Neural cell (in vitro differentiated cells): Measurements from ENCODE around the gene UBE2D1. TPM values are rescaled to one million over a fixed set of nuclear protein-coding genes. Genes with fewer than 3 reads are reported as not detected.

ENCODE experiments used
- H2AFZ ChIP-seq: fragments of 200-600, 300-800 bp; sonication (generic), shearing (Covaris generic); 2 replicates; pipeline ENCODE4 v1.6.0; 2014; ENCODE audit warnings: low read depth, mild to moderate bottlenecking, antibody characterized with exemption, low read length, moderate library complexity
- H3F3A ChIP-seq: fragments of 200-600 bp; shearing (Covaris generic); 2 replicates; pipeline ENCODE4 v1.6.1; 2016; ENCODE audit warnings: mild to moderate bottlenecking, moderate library complexity, mixed read lengths, antibody characterized with exemption, low read length; ENCODE audit not compliant: insufficient read depth, poor library complexity, severe bottlenecking
- H3K27ac ChIP-seq: fragments of 200-600, 300-800 bp; sonication (generic), shearing (Covaris generic); 2 replicates; pipeline ENCODE4 v1.5.1; 2014; ENCODE audit warnings: mild to moderate bottlenecking, low read length, moderate library complexity
- H3K27me3 ChIP-seq: fragments of 300-800, 200-600 bp; sonication (generic), shearing (Covaris generic); 2 replicates; pipeline ENCODE4 v1.6.0; 2014; ENCODE audit warnings: mild to moderate bottlenecking, low read depth, low read length, moderate library complexity; ENCODE audit not compliant: insufficient read depth
- H3K36me3 ChIP-seq: fragments of 300-800, 200-600 bp; sonication (generic), shearing (Covaris generic); 2 replicates; pipeline ENCODE4 v1.5.1; 2014; ENCODE audit warnings: mild to moderate bottlenecking, antibody characterized with exemption, low read length, moderate library complexity; ENCODE audit not compliant: insufficient read depth
- H3K4me2 ChIP-seq: fragments of 300-800, 200-600 bp; sonication (generic), shearing (Covaris generic); 2 replicates; pipeline ENCODE4 v1.6.0; 2014; ENCODE audit warnings: mild to moderate bottlenecking, low read length
- H3K4me3 ChIP-seq: fragments of 300-800, 200-600 bp; sonication (generic), shearing (Covaris generic); 2 replicates; pipeline ENCODE4 v1.5.1; 2014; ENCODE audit warnings: mild to moderate bottlenecking, low read length, moderate library complexity
- H3K79me2 ChIP-seq: fragments of 200-600 bp; shearing (Covaris generic); replicated peaks from 2 replicates; pipeline ENCODE4 v1.6.0; 2014; ENCODE audit warnings: mild to moderate bottlenecking, low read length, moderate library complexity; ENCODE audit not compliant: insufficient read depth
- H3K9ac ChIP-seq: fragments of 300-800, 200-600 bp; sonication (generic), shearing (Covaris generic); 2 replicates; pipeline ENCODE4 v1.6.1; 2016; ENCODE audit warnings: mild to moderate bottlenecking, low read length, mixed read lengths
- H3K9me2 ChIP-seq: fragments of 200-600 bp; shearing (Covaris generic); 2 replicates; pipeline ENCODE4 v1.6.1; 2016; ENCODE audit warnings: mild to moderate bottlenecking, low read length, mixed read lengths; ENCODE audit not compliant: insufficient read depth
- H3K9me3 ChIP-seq: fragments of 200-600, 300-800 bp; sonication (generic), shearing (Covaris generic); 2 replicates; pipeline ENCODE4 v1.6.1; 2016; ENCODE audit warnings: mild to moderate bottlenecking, mixed run types, low read length, moderate library complexity, mixed read lengths
- H4K20me1 ChIP-seq: fragments of 200-600 bp; shearing (Covaris generic); 2 replicates; pipeline ENCODE4 v1.6.1; 2016; ENCODE audit warnings: mild to moderate bottlenecking, mixed run types; ENCODE audit not compliant: insufficient read depth
- CTCF ChIP-seq: fragments of 450-650 bp; IDR thresholded peaks from 2 replicates; pipeline ENCODE4 v1.5.1; 2014; ENCODE audit warnings: antibody characterized with exemption, mild to moderate bottlenecking, moderate library complexity; ENCODE audit not compliant: poor library complexity, severe bottlenecking
- EP300 ChIP-seq: fragments of 450-650 bp; conservative IDR thresholded peaks from 2 replicates; pipeline ENCODE4 v1.6.1; 2014; ENCODE audit warnings: antibody characterized with exemption, mild to moderate bottlenecking, moderate library complexity; ENCODE audit not compliant: poor library complexity, severe bottlenecking
- EZH2 ChIP-seq: fragments of 200-600, 300-800 bp; shearing (Covaris generic), sonication (generic); IDR thresholded peaks from 2 replicates; pipeline ENCODE4 v1.6.1; 2014; ENCODE audit warnings: antibody characterized with exemption, low read length, borderline replicate concordance, mild to moderate bottlenecking; ENCODE audit not compliant: insufficient read depth, poor library complexity, severe bottlenecking
- MXI1 ChIP-seq: fragments of 450-650 bp; conservative IDR thresholded peaks from 2 replicates; pipeline ENCODE4 v1.6.1; 2014; ENCODE audit warnings: antibody characterized with exemption, mild to moderate bottlenecking; ENCODE audit not compliant: poor library complexity, severe bottlenecking
- POLR2AphosphoS5 ChIP-seq: IDR thresholded peaks from 2 replicates; pipeline ENCODE4 v1.6.1; 2012
- RAD21 ChIP-seq: fragments of 450-650 bp; conservative IDR thresholded peaks from 2 replicates; pipeline ENCODE4 v1.6.1; 2014; ENCODE audit warnings: antibody characterized with exemption, mild to moderate bottlenecking, moderate library complexity
- REST ChIP-seq: IDR thresholded peaks from 2 replicates; pipeline ENCODE4 v1.6.1; 2012; ENCODE audit warnings: borderline replicate concordance
- SMC3 ChIP-seq: fragments of 450-650 bp; conservative IDR thresholded peaks from 2 replicates; pipeline ENCODE4 v1.6.1; 2014; ENCODE audit warnings: antibody characterized with exemption, mild to moderate bottlenecking, moderate library complexity; ENCODE audit not compliant: poor library complexity
- TAF1 ChIP-seq: IDR thresholded peaks from 2 replicates; pipeline ENCODE4 v1.6.1; 2012; ENCODE audit warnings: low read depth
- polyA plus RNA-seq: library from polyadenylated mRNA; depleted of rRNA; stranded (reverse); fragments of >200 nt; gene quantifications from 2 replicates; pipeline ENCODE4 v1.2.3, GENCODE V29; 2014

Gene UBE2D1
- polyA plus RNA-seq, 1 donor from 2014 or later = 89.8 TPM

DNA sequence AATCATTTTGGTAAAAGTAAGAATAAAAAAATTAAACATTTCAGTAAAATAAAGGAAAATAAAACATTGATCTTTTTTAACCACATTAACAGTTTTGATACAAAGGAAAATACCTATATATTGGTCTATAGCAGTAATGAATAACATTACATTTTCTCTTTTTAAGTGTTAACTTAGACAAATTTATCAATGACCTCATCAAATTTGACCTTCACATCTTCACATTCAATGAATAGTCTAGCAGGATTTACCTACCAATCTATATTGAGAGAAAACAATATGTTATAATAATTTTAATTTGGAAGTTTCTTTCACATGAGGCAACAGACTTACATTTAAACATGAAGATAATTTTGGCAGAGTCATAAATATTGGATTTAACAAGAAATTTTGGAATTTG lies 17.9 kb upstream of the UBE2D1 start:
- TF ChIP-seq SMC3 = no peak
- TF ChIP-seq MXI1 = no peak
- no peak for TF ChIP-seq EP300
- no peak for TF ChIP-seq RAD21
- TF ChIP-seq TAF1 = no peak
- no peak for TF ChIP-seq CTCF
- no peak for TF ChIP-seq POLR2AphosphoS5
- TF ChIP-seq REST = no peak
- TF ChIP-seq EZH2 = no peak
- Histone ChIP-seq H3K27me3 (no peaks in the 10 kb centered on the region), H3K9me2 (no peaks in the 10 kb centered on the region)

DNA sequence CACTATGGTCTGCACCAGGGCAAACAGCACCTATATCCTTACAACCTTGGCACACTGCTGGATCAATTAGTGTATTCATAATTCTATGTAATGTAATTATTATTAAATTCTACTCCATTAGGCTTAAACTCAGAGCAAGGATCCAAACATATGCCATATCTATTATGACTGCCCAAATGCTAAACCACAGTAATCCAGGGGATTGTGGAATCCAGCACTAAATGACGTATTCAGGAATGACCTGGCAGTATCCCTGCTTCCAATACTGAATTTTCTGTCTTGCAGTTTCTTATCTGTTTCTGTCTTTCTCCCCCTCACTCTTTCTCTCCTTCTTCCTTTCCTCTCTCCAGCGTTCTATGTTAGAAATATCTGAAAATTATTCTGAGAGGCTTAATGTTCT lies 16.5 kb upstream of the UBE2D1 start:
- Histone ChIP-seq H3F3A (no peaks in the 10 kb centered on the region), H3K9me2 (no peaks in the 10 kb centered on the region), H4K20me1 (no peaks in the 10 kb centered on the region), H3K27ac (no peak overlapping the region), H3K9me3 (no peaks in the 10 kb centered on the region), H3K4me3 (no peak overlapping the region), H3K36me3 (no peaks in the 10 kb centered on the region), H3K27me3 (no peaks in the 10 kb centered on the region), H2AFZ (no peak overlapping the region), H3K4me2 (no peak overlapping the region), H3K9ac (no peak overlapping the region), H3K79me2 (no peaks in the 10 kb centered on the region)
- TF ChIP-seq EP300 (no peak), TAF1 (no peak), RAD21 (no peak), EZH2 (no peak), CTCF (no peak), MXI1 (no peak), SMC3 (no peak), POLR2AphosphoS5 (no peak), REST (no peak)

More for the DNA sequence above, 17.9 kb upstream of the UBE2D1 start:
- Histone ChIP-seq H3K9ac (no peak overlapping the region), H3K27ac (no peak overlapping the region), H3K9me3 (no peaks in the 10 kb centered on the region), H3F3A (no peaks in the 10 kb centered on the region), H4K20me1 (no peaks in the 10 kb centered on the region), H2AFZ (no peak overlapping the region), H3K4me3 (no peak overlapping the region), H3K36me3 (no peaks in the 10 kb centered on the region), H3K4me2 (no peak overlapping the region), H3K79me2 (no peaks in the 10 kb centered on the region)
